NT2/D1 (cell line): ENCODE results near the gene RNF217.

Source experiments
- SUZ12 ChIP-seq: IDR thresholded peaks from 2 replicates; pipeline ENCODE4 v1.6.1; 2011; ENCODE audit not compliant: insufficient read length, insufficient read depth; ENCODE audit errors: extremely low read depth
- YY1 ChIP-seq: IDR thresholded peaks from 2 replicates; pipeline ENCODE4 v1.6.1; 2011; ENCODE audit not compliant: insufficient read length, insufficient read depth
- ZNF274 ChIP-seq: IDR thresholded peaks from 2 replicates; pipeline ENCODE4 v1.6.1; 2011; ENCODE audit warnings: mild to moderate bottlenecking, low read depth, low read length

- TF ChIP-seq SUZ12 (no peak), ZNF274 (no peak), YY1 (no peak)
Observed at GRCh38 chr6:125041740-125042459, 79.7 kb downstream of the RNF217 start.
